GM23338 (cell line): ENCODE measurements around the gene RAD51B. TPM values are rescaled to one million over a fixed set of nuclear protein-coding genes. Genes with fewer than 3 reads are reported as not detected.

Experiments used
- ATAC-seq: fragments of 200-7000 bp; cut with Tn5 transposase; 3 replicates; pipeline ENCODE4 v1.9.1; 2020
- DNase-seq: peaks from one replicate; pipeline ENCODE4 v3.0.0-alpha.2; 2015; ENCODE audit warnings: low spot score
- H2AFZ ChIP-seq: fragments of 200-600 bp; sonication (generic); 2 replicates; pipeline ENCODE4 v1.8.0; 2016; ENCODE audit warnings: antibody characterized with exemption, mild to moderate bottlenecking, moderate library complexity
- H3F3A ChIP-seq: fragments of 200-600 bp; sonication (generic); replicated peaks from 2 replicates; pipeline ENCODE4 v1.8.0; 2017; ENCODE audit warnings: antibody characterized with exemption, mixed run types, low read depth
- H3K27ac ChIP-seq: fragments of 200-600 bp; sonication (generic); 2 replicates; pipeline ENCODE4 v1.6.1; 2016; ENCODE audit warnings: low read depth
- H3K27me3 ChIP-seq: fragments of 200-600 bp; sonication (generic); 2 replicates; pipeline ENCODE4 v1.8.0; 2016; ENCODE audit warnings: mild to moderate bottlenecking, mixed run types, moderate library complexity; ENCODE audit not compliant: insufficient read depth
- H3K36me3 ChIP-seq: fragments of 200-600 bp; sonication (generic); 2 replicates; pipeline ENCODE4 v1.8.0; 2016; ENCODE audit warnings: mild to moderate bottlenecking; ENCODE audit not compliant: insufficient read depth
- H3K4me1 ChIP-seq: fragments of 200-600 bp; sonication (generic); 2 replicates; pipeline ENCODE4 v1.8.0; 2016; ENCODE audit warnings: mild to moderate bottlenecking, moderate library complexity; ENCODE audit not compliant: insufficient read depth
- H3K4me2 ChIP-seq: fragments of 200-600 bp; sonication (generic); 2 replicates; pipeline ENCODE4 v1.7.1; 2017; ENCODE audit warnings: mixed run types
- H3K4me3 ChIP-seq: fragments of 200-600 bp; sonication (generic); 2 replicates; pipeline ENCODE4 v1.6.1; 2016; ENCODE audit warnings: mixed run types
- H3K79me2 ChIP-seq: fragments of 200-600 bp; sonication (generic); replicated peaks from 2 replicates; pipeline ENCODE4 v1.8.0; 2017; ENCODE audit warnings: mild to moderate bottlenecking; ENCODE audit not compliant: insufficient read depth
- H3K9me2 ChIP-seq: fragments of 200-600 bp; sonication (generic); 2 replicates; pipeline ENCODE4 v1.8.0; 2017; ENCODE audit not compliant: insufficient read depth
- H4K20me1 ChIP-seq: fragments of 200-600 bp; sonication (generic); replicated peaks from 2 replicates; pipeline ENCODE4 v1.8.0; 2017; ENCODE audit warnings: mild to moderate bottlenecking; ENCODE audit not compliant: insufficient read depth
- H3K27ac Mint-ChIP-seq: 2 replicates; pipeline ENCODE4 v1.8.0; 2020; ENCODE audit warnings: inconsistent platforms, mild to moderate bottlenecking, moderate library complexity, mixed read lengths
- H3K27me3 Mint-ChIP-seq: 3 replicates; pipeline ENCODE4 v1.8.0; 2022; ENCODE audit warnings: low read depth, mild to moderate bottlenecking, moderate library complexity, mixed read lengths, inconsistent platforms; ENCODE audit not compliant: insufficient read depth, poor library complexity
- H3K36me3 Mint-ChIP-seq: 3 replicates; pipeline ENCODE4 v1.8.0; 2021; ENCODE audit warnings: low read depth, mild to moderate bottlenecking, inconsistent platforms, moderate library complexity, mixed read lengths
- H3K4me1 Mint-ChIP-seq: 3 replicates; pipeline ENCODE4 v1.8.0; 2020; ENCODE audit warnings: mild to moderate bottlenecking, inconsistent platforms, mixed read lengths
- H3K4me3 Mint-ChIP-seq: 3 replicates; pipeline ENCODE4 v1.8.0; 2021; ENCODE audit warnings: moderate library complexity, mild to moderate bottlenecking, inconsistent platforms, mixed read lengths
- H3K9me3 Mint-ChIP-seq: 3 replicates; pipeline ENCODE4 v1.8.0; 2020; ENCODE audit warnings: moderate library complexity, mild to moderate bottlenecking, inconsistent platforms, mixed read lengths
- CREB1 ChIP-seq: fragments of 250-450 bp; sonication (Bioruptor Pico); IDR thresholded peaks from 2 replicates; pipeline ENCODE4 v1.5.0; 2020; ENCODE audit warnings: low read depth, mild to moderate bottlenecking, moderate library complexity
- CTCF ChIP-seq, 2 experiments: fragments of 200-600 bp in 1 of 2; sonication (generic) in 1 of 2; conservative IDR thresholded peaks; 2 replicates each; pipeline versions ENCODE4 v1.5.1 to v1.6.1; 2016 to 2017; ENCODE audit warnings: antibody characterized with exemption in 2 of 2, low read depth in 2 of 2, mild to moderate bottlenecking in 2 of 2, moderate library complexity in 1 of 2
- ETS1 ChIP-seq: IDR thresholded peaks from 2 replicates; pipeline ENCODE4 v1.6.1; 2016; ENCODE audit warnings: antibody characterized with exemption
- EZH2phosphoT487 ChIP-seq: fragments of 200-600 bp; sonication (generic); IDR thresholded peaks from one replicate; pipeline ENCODE4 v1.8.1; 2018; ENCODE audit warnings: antibody characterized with exemption; ENCODE audit not compliant: unreplicated experiment
- JUNB ChIP-seq: IDR thresholded peaks from one replicate; pipeline ENCODE4 v1.6.1; 2016; ENCODE audit warnings: antibody characterized with exemption; ENCODE audit not compliant: unreplicated experiment
- POLR2AphosphoS5 ChIP-seq: IDR thresholded peaks from 2 replicates; pipeline ENCODE4 v1.6.1; 2016; ENCODE audit warnings: antibody characterized with exemption, low read depth
- REST ChIP-seq: IDR thresholded peaks from one replicate; pipeline ENCODE4 v1.6.1; 2018; ENCODE audit warnings: antibody characterized with exemption; ENCODE audit not compliant: unreplicated experiment
- STAT1 ChIP-seq: IDR thresholded peaks from one replicate; pipeline ENCODE4 v1.6.1; 2016; ENCODE audit warnings: antibody characterized with exemption; ENCODE audit not compliant: unreplicated experiment
- ZNF114 ChIP-seq: fragments of 250-450 bp; sonication (Bioruptor Pico); IDR thresholded peaks from 2 replicates; pipeline ENCODE4 v1.5.0; 2020; ENCODE audit warnings: mild to moderate bottlenecking, moderate library complexity
- ZNF331 ChIP-seq: fragments of 250-450 bp; sonication (Bioruptor Pico); IDR thresholded peaks from 2 replicates; pipeline ENCODE4 v1.5.0; 2020; ENCODE audit warnings: low read depth, mild to moderate bottlenecking, moderate library complexity
- polyA plus RNA-seq: library from polyadenylated mRNA; unstranded; fragments of >200 nt; fragmentation: Nextera tagmentation; extraction: Ambion mirVana; gene quantifications from 2 replicates; pipeline ENCODE4 v1.2.1, GENCODE V29; 2016
- total RNA-seq: library from RNA; depleted of rRNA; stranded (reverse); fragments of >200 nt; shearing (Covaris generic); gene quantifications from 2 replicates; pipeline ENCODE4 v1.2.3, GENCODE V29; 2014
- TF ChIP-seq, protein P1 (sequence below): fragments of 250-450 bp; sonication (Bioruptor Pico); IDR thresholded peaks from 2 replicates; pipeline ENCODE4 v1.5.0; 2020; ENCODE audit warnings: mild to moderate bottlenecking, moderate library complexity

Gene RAD51B
- total and polyA plus RNA-seq, 2 experiments from 2014 or later: 15.7 to 29.1 TPM

DNA sequence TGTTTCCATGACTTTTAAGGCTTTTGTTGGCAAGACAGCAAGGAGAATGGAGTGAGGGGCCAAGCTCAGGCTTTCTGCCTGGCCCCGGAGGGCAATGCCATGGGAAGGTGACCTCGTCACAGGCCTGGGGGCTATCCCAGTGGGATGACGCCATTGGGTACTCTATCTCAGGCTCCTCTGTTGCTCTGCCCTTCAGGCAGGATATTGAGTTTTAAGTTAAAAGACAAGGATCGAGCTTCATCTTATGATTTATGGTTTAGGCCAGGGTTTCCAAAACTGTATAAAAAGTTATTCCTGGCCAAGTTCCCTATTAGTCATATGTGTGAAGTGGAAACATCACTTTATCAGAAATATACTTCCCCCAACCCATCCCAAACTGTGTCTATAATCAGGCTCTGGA is 845.6 kb downstream of the RAD51B start:
- Mint-ChIP-seq H3K27me3 (peaks cover 3% of the 10 kb centered on the region), H3K4me3 (no peak overlapping the region), H3K36me3 (no peaks in the 10 kb centered on the region), H3K27ac (no peak overlapping the region), H3K4me1 (peaks cover 16% of the 10 kb centered on the region), H3K9me3 (no peaks in the 10 kb centered on the region)
- Histone ChIP-seq H3K36me3 (no peaks in the 10 kb centered on the region), H2AFZ (no peak overlapping the region), H4K20me1 (no peaks in the 10 kb centered on the region), H3K4me2 (no peak overlapping the region), H3K27ac (no peak overlapping the region), H3K4me1 (no peaks in the 10 kb centered on the region), H3K4me3 (no peak overlapping the region), H3K79me2 (no peaks in the 10 kb centered on the region), H3K9me2 (0 out of 2 replicates have a peak, but pooled peaks cover 3% of the 10 kb centered on the region), H3K27me3 (no peaks in the 10 kb centered on the region), H3F3A (no peaks in the 10 kb centered on the region)
- DNase-seq (no peak), ATAC-seq (no peak)
- TF ChIP-seq ETS1 (no peak), EZH2phosphoT487 (no peak), JUNB (no peak), ZNF114 (CRISPR knock-in tag) (no peak), POLR2AphosphoS5 (no peak), REST (no peak), ZNF331 (CRISPR knock-in tag) (no peak), CTCF (conservative IDR thresholded peaks at IDR 0.05; ENCODE audit: low read depth in 2 of 2) (no peak), CREB1 (no peak), STAT1 (no peak)
- TF ChIP-seq, protein P1, sequence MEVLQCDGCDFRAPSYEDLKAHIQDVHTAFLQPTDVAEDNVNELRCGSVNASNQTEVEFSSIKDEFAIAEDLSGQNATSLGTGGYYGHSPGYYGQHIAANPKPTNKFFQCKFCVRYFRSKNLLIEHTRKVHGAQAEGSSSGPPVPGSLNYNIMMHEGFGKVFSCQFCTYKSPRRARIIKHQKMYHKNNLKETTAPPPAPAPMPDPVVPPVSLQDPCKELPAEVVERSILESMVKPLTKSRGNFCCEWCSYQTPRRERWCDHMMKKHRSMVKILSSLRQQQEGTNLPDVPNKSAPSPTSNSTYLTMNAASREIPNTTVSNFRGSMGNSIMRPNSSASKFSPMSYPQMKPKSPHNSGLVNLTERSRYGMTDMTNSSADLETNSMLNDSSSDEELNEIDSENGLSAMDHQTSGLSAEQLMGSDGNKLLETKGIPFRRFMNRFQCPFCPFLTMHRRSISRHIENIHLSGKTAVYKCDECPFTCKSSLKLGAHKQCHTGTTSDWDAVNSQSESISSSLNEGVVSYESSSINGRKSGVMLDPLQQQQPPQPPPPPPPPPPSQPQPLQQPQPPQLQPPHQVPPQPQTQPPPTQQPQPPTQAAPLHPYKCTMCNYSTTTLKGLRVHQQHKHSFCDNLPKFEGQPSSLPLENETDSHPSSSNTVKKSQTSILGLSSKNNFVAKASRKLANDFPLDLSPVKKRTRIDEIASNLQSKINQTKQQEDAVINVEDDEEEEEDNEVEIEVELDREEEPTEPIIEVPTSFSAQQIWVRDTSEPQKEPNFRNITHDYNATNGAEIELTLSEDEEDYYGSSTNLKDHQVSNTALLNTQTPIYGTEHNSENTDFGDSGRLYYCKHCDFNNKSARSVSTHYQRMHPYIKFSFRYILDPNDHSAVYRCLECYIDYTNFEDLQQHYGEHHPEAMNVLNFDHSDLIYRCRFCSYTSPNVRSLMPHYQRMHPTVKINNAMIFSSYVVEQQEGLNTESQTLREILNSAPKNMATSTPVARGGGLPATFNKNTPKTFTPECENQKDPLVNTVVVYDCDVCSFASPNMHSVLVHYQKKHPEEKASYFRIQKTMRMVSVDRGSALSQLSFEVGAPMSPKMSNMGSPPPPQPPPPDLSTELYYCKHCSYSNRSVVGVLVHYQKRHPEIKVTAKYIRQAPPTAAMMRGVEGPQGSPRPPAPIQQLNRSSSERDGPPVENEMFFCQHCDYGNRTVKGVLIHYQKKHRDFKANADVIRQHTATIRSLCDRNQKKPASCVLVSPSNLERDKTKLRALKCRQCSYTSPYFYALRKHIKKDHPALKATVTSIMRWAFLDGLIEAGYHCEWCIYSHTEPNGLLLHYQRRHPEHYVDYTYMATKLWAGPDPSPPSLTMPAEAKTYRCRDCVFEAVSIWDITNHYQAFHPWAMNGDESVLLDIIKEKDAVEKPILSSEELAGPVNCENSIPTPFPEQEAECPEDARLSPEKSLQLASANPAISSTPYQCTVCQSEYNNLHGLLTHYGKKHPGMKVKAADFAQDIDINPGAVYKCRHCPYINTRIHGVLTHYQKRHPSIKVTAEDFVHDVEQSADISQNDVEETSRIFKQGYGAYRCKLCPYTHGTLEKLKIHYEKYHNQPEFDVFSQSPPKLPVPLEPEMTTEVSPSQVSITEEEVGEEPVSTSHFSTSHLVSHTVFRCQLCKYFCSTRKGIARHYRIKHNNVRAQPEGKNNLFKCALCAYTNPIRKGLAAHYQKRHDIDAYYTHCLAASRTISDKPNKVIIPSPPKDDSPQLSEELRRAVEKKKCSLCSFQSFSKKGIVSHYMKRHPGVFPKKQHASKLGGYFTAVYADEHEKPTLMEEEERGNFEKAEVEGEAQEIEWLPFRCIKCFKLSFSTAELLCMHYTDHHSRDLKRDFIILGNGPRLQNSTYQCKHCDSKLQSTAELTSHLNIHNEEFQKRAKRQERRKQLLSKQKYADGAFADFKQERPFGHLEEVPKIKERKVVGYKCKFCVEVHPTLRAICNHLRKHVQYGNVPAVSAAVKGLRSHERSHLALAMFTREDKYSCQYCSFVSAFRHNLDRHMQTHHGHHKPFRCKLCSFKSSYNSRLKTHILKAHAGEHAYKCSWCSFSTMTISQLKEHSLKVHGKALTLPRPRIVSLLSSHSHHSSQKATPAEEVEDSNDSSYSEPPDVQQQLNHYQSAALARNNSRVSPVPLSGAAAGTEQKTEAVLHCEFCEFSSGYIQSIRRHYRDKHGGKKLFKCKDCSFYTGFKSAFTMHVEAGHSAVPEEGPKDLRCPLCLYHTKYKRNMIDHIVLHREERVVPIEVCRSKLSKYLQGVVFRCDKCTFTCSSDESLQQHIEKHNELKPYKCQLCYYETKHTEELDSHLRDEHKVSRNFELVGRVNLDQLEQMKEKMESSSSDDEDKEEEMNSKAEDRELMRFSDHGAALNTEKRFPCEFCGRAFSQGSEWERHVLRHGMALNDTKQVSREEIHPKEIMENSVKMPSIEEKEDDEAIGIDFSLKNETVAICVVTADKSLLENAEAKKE (CRISPR knock-in tag): no peak
